SHP77 treated with DMSO at 0.1 percent for 48 hours (cell line): ENCODE results near the gene ECHS1.
"Not testable (repeated sequence)": the region's sequence is repeated elsewhere in the genome, so short reads cannot be mapped to it uniquely, and the experiment has no call there.

Experiments used
- DNase-seq: peaks from one replicate; lab custom pipeline; 2025; lab: John Stamatoyannopoulos, UW

The ECHS1 gene

GRCh38 chr10:133324857-133325260 is 48.3 kb downstream of the ECHS1 start:
- no peak for DNase-seq

GRCh38 chr10:133324198-133324792 is 48.9 kb downstream of the ECHS1 start:
- DNase-seq: peak; percentile 78

GRCh38 chr10:133322064-133322709 is 51.0 kb downstream of the ECHS1 start:
- DNase-seq: not testable (repeated sequence)

DNA sequence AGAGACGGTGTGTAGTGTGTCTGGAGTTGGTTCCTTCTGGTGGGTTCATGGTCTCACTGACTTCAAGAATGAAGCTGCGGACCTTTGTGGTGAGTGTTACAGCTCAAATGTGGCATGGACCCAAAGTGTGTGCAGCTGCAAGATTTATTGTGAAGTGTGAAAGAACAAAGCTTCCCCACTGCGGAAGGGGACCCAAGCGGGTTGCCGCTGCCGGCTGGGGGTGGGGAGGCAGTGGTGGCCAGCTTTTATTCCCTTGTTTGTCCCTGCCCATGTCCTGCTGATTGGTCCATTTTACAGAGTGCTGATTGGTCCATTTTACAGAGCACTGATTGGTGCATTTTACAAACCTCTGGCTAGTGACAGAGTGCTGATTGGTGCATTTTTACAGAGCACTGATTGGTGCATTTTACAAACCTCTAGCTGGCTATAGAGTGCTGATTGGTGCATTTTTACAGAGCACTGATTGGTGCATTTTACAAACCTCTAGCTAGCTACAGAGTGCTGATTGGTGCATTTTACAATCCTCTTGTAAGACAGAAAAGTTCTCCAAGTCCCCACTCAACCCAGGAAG is 52.2 kb downstream of the ECHS1 start:
- not testable (repeated sequence) for DNase-seq

DNA sequence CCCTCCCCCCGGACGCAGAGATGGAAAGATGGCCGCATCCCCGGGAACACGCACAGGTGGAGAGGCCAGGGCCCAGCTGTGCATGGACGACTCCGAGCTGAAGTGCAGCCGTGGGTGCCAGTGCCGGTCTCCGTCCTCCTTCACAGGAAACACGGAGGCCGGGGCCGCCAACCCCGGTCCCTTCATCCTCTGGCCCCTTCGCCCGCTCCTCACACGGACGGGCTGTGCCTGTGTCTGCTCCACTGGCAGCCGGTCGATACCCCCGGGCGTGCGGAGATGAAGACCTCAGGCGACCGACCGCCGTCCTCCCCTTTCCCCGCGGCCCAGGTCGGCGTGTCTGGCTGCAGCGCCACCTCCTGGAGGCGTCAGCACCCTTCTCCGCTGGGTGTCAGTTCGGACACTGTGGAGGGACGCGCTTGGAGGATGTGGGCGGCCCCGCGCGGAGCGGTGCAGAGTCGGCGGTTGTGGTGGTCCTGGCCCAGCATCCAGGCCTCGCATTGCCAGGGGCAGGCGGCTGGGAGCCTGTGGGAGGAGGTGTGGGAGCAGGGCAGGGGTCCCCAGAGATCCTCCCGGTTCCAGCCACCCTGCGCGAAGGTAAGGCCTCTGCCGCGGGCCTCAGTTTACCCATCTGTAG is 54.5 kb downstream of the ECHS1 start:
- DNase-seq: peak; percentile 60

- no peak for DNase-seq
Observed at GRCh38 chr10:133316732-133317131, 56.4 kb downstream of the ECHS1 start.

DNA sequence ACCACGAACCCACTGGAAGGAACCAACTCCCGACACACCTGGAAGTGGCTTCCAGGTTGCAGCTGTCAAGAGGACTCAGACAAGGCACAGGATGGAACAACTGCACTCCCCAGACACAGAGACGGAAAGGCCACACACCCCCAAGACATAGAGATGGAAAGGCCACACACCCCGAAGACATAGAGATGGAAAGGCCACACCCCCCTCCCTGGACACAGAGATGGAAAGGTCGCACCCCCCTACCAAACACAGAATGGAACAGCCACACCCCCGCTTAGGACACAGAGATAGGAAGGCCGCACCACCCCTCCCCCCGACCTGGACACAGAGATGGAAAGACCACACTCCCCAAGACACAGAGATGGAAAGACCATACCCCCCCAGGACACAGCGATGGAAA is 56.9 kb downstream of the ECHS1 start:
- no peak for DNase-seq

DNA sequence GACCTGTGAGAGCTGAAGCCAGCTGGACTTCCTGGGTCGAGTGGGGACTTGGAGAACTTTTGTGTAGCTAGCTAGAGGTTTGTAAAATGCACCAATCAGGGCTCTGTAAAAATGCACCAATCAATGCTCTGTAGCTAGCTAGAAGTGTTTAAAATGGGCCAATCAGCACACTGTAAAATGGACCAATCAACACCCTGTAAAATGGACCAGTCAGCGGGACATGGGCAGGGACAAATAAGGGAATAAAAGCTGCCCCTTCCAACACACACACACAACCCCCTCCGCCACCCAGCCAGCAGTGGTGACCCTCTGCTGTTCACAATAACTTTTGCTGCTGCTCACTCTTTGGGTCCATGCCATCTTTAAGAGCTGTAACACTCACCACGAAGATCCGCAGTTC is 57.3 kb downstream of the ECHS1 start:
- no peak for DNase-seq

DNA sequence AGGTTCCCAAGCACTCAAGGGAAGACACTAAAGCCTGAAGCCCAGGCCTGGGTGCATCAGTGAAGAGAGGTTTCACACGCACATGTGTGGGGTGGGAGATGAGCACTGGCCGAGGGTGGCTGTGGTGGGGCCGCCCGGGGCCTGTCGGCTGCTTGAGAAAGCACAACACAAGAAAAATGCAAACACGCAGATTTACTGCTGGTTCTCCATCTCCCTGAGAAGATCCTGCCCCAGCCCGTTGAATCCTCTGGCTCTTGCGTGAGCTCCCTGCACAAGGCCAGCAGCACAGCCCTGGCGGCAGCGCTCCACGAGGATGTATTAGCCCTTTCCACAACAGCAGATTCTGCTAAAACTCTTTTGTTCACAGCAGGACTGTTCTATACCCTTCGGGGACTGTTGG is 58.2 kb downstream of the ECHS1 start:
- DNase-seq: no peak

GRCh38 chr10:133313192-133313591 is 60.0 kb downstream of the ECHS1 start:
- no peak for DNase-seq

GRCh38 chr10:133312769-133313145 is 60.4 kb downstream of the ECHS1 start:
- DNase-seq: no peak
